ENCODE results near the gene IFRD1. TPM values are rescaled to one million over a fixed set of nuclear protein-coding genes. Genes with fewer than 3 reads are reported as not detected.

The IFRD1 gene
- 18.0 and 27.3 TPM in 2 replicates for total RNA-seq

- peak; percentile 76 for DNase-seq (ENCODE audit: low read depth)
- TF ChIP-seq CTCF (conservative IDR thresholded peaks at IDR 0.05; ENCODE audit: low read depth, low read length), result no peak
- peak within 1 kb of the TSS; percentile 91 for H3K4me3 ChIP-seq (ENCODE audit: low read depth, low read length)
These were observed at the start of gene IFRD1 for GRCh38 chr7:112449902-112450806. IFRD1 (plus strand) TSS chr7:112450460; CDS start chr7:112450689, 229 bp downstream.

- no peak for DNase-seq (ENCODE audit: low read depth)
- TF ChIP-seq CTCF (conservative IDR thresholded peaks at IDR 0.05; ENCODE audit: low read depth, low read length), result no peak
- no peak overlapping the region for H3K4me3 ChIP-seq (ENCODE audit: low read depth, low read length)
These were observed 45.9 kb upstream of the IFRD1 start for GRCh38 chr7:112404321-112404720.

- TF ChIP-seq CTCF (conservative IDR thresholded peaks at IDR 0.05; ENCODE audit: low read depth, low read length), result no peak
- DNase-seq (ENCODE audit: low read depth), result no peak
- H3K4me3 ChIP-seq (ENCODE audit: low read depth, low read length), result no peak overlapping the region
These were observed 45.0 kb upstream of the IFRD1 start for GRCh38 chr7:112405286-112405685.

- H3K4me3 ChIP-seq (ENCODE audit: low read depth, low read length), result no peak overlapping the region
- no peak for TF ChIP-seq CTCF (conservative IDR thresholded peaks at IDR 0.05; ENCODE audit: low read depth, low read length)
- no peak for DNase-seq (ENCODE audit: low read depth)
These were observed 43.0 kb upstream of the IFRD1 start for GRCh38 chr7:112407261-112407660.

- H3K4me3 ChIP-seq (ENCODE audit: low read depth, low read length), result no peak overlapping the region
- no peak for DNase-seq (ENCODE audit: low read depth)
- TF ChIP-seq CTCF (conservative IDR thresholded peaks at IDR 0.05; ENCODE audit: low read depth, low read length), result no peak
These were observed 40.2 kb upstream of the IFRD1 start for GRCh38 chr7:112410092-112410491.

- TF ChIP-seq CTCF (conservative IDR thresholded peaks at IDR 0.05; ENCODE audit: low read depth, low read length), result peak; percentile 85
- DNase-seq (ENCODE audit: low read depth), result no peak
- no peak overlapping the region for H3K4me3 ChIP-seq (ENCODE audit: low read depth, low read length)
These were observed 39.0 kb upstream of the IFRD1 start for GRCh38 chr7:112411186-112411795.
